CD1c-positive myeloid dendritic cell (primary cell): ENCODE measurements around the gene JAG2.

Experiments used
- DNase-seq: peaks from one replicate; pipeline ENCODE4 v3.0.0-alpha.2; 2016; ENCODE audit errors: extremely low spot score

The JAG2 gene

DNA sequence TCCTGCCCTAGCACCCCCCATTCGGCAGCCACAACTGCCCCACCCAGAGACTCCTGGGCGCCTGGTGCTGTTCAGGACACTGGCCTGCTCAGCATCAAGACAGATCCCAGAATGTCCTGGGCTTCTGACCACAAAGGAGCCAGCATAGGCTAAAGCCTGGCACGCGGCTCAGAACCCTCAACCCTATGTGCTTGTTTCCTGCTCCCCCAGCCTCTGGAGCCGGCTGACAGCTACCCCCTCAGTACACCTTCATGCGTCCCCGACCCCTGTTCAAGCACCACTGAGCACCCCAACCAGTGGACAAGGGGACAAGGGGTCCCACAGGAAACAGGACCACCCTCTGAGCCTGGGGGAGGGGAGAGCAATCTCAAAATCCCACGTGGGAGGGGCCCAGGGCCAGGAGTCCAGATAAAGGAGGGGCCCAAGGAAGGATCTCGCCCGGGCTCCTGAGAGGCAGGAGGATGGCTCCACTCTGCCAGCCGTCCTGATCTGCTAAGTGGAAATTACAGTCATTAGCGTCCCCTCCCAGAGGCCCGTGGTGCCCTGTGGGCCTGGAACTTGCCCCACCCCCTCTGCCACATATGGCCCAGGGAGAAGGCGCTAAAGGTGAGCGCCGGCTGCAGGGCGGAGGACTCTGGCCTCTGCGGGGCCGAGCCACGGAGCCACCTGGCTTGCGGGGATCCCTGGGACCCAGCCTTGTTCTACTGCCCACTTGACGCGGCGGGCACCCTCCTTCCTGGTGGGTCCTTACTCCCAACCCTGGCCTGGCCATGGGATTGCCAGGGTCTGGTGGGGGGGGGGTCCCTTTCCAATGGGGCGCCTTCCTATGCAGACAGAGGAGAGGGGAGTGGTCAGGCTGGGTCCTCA lies 76.2 kb downstream of the JAG2 start:
- DNase-seq = no peak

DNA sequence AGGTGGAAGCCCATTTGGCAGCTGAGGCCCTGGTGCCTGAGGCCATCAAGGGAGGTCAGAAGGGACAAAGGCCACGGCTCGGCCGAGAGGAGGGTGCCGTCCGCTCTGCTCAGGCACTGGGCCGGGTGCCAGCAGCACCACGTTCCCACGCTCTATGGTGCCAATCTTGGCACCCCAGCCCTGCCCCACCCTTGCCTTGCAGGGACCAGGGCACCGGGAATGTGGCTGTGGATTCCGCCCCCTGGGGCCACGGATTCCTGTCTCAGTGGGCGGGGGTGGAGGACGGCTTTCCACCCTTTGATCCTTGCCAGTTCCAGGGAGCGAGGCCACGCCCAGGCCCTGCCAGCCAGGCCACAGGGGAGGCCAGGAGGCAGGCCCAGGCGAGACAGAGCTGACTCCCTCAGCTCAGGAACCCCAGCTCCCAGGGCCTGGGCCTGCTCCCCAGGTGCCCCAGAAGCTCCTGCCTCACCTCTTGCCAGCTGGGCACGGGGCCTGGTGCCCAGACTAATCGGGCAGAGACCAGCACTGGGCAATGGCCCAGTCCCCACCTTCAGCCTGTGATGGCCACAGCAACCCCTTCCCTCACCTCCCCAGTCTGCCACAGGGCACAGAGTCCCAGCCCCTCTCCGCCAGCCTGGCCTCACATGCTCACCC lies 76.9 kb downstream of the JAG2 start:
- no peak for DNase-seq

DNA sequence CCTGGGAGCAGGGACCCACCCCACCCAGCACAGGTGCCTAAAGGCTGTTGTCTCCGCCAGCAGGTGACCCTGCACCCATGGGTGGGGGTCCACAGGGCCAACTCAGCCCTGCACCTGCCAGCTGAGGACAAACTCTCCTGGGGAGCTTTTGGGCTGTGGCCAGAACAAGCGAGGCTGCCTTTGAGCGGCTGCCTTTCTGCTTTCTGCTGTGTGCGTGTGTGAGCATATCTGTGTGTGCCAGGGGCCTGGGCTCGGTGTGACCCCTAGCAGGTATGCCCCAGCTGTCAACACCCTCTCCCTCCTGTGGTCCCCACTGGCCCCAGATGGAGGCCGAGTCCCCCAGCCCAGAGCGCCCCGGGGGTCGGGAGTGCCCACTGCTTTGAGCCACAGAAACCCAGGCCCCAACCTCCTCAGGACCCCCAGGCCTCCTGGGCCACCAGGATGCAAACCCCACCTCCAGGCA lies 77.5 kb downstream of the JAG2 start:
- no peak for DNase-seq
